ENCODE results near the gene KCNC3.

KCNC3 gene

DNA sequence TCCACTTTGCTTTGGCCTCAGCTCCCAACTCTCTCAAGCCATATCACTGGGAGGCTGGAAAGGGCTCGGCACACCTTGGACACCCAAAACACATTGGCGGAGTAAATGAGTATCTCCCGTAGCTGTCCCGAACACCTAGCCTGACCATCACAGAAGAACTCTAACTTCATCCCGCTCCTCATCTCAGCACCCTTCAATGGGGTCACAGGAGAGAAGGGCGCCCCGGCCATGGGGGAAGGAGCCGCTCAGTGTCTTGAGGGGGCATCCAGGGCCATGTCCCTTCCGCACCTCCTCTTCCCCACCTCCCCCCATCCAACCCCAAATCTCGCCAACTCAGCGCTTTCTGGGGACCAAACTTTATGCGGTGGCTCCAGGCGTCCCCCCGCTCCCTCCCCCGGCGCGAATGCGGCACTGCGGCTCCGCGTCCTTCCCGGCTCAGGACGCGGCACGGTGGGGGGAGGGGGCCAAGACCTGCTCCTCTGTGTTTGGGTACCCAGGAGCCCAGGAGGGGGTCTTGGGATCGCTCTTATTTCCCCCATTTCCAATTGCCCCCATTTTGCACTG is 3.0 kb downstream of the KCNC3 start:
- in situ Hi-C loops (cut with MboI; ENCODE audit: low sequenced_read_pairs, unreplicated experiment) = no loop called here
- TF ChIP-seq CTCF (IDR thresholded peaks at IDR 0.05; ENCODE audit: borderline replicate concordance, control extremely low read depth, extremely low read depth, insufficient read depth, missing control alignments) = no peak
- peak; percentile 26 for DNase-seq (ENCODE audit: low spot score)

DNA sequence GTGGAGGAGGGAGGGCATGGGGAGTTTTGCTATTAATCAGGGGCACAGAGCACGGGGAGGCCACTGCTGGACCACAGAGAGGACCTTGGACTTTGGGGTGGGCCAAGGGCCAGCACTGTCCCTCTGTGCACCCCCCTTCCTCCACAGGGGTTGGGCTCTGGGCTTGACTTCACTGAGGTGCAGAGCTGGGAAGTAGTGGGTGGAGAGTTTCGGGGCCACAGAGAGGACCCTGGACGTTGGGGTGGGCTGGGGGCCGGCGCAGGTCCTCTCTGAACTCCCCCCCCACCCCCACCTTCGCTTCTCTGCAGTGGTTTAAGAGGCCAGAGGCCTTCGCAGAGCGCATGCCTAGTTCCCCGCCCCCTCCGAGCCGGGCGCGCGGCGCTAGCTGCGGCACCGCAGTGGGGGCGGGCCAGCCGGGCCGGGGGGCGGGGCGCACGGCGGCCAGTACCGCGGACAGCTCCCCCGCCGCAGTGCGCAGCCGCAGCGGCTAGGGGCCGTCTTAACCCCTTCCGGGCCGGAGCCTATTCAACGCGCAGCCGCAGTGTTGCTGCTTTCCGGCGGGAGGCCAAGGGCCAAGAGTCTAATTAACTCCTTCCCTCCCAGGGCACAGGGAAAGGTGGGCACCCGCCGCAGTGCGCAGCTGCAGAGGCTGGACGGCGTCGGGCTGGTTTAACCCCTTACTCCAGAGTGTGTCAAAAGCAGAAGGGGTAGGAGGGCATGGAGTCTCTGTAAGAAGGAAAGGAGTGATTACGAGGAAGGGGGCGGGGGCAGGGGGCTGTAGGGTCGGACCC is 3.7 kb downstream of the KCNC3 start:
- in situ Hi-C loops (cut with MboI; ENCODE audit: low sequenced_read_pairs, unreplicated experiment) = no loop called here
- TF ChIP-seq CTCF (IDR thresholded peaks at IDR 0.05; ENCODE audit: borderline replicate concordance, control extremely low read depth, extremely low read depth, insufficient read depth, missing control alignments) = no peak
- peak; percentile 97 for DNase-seq (ENCODE audit: low spot score)

DNA sequence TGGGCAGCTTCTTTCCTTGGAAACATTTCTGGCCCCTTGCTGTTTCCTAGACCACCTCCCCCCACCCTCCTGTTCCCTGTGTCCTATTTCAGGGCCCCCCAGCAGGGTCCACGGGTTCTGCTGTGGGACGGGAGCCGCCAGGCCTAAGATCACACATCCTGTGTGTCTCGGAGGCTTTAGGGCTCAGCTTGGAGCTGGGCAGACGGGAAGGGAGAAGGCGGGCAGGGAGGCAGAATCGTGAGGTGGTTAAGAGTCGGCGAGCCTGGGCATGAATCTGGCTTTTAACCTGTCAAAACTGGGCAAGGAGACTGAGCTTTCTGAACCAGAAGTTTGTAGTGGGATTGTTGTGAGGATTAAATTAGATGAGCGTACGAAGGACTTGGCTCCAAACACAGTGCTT is 4.8 kb downstream of the KCNC3 start:
- no peak for DNase-seq (ENCODE audit: low spot score)
- in situ Hi-C loops (cut with MboI; ENCODE audit: low sequenced_read_pairs, unreplicated experiment) = no loop called here
- no peak for TF ChIP-seq CTCF (IDR thresholded peaks at IDR 0.05; ENCODE audit: borderline replicate concordance, control extremely low read depth, extremely low read depth, insufficient read depth, missing control alignments)

DNA sequence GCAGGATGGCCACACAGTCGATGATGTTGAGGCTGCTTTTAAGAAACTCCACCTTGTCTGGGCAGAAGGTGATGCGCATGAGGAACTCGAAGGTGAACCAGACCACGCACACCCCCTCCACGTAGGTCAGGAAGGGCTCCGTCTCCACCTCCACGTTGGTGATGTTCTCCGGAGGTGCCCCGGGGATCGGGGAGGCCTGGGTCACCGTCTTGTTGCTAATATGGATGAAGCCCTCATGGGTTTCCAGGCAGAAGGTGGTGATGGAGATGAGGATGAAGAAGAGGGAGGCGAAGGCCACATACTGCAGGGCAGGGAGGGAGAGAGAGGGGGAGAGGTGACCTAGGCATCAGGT is 5.4 kb downstream of the KCNC3 start:
- TF ChIP-seq CTCF (IDR thresholded peaks at IDR 0.05; ENCODE audit: borderline replicate concordance, control extremely low read depth, extremely low read depth, insufficient read depth, missing control alignments) = no peak
- DNase-seq (ENCODE audit: low spot score) = no peak
- in situ Hi-C loops (cut with MboI; ENCODE audit: low sequenced_read_pairs, unreplicated experiment) = no loop called here

GRCh38 chr19:50322931-50323781 is 6.0 kb downstream of the KCNC3 start:
- no peak for TF ChIP-seq CTCF (IDR thresholded peaks at IDR 0.05; ENCODE audit: borderline replicate concordance, control extremely low read depth, extremely low read depth, insufficient read depth, missing control alignments)
- DNase-seq (ENCODE audit: low spot score) = no peak
- in situ Hi-C loops (cut with MboI; ENCODE audit: low sequenced_read_pairs, unreplicated experiment) = no loop called here

- TF ChIP-seq CTCF (IDR thresholded peaks at IDR 0.05; ENCODE audit: borderline replicate concordance, control extremely low read depth, extremely low read depth, insufficient read depth, missing control alignments) = no peak
- in situ Hi-C loops (cut with MboI; ENCODE audit: low sequenced_read_pairs, unreplicated experiment) = no loop called here
- DNase-seq (ENCODE audit: low spot score) = no peak
Observed at GRCh38 chr19:50322234-50322633, 6.9 kb downstream of the KCNC3 start.
